GM18520 (cell line): ENCODE data around the gene GGTLC1.

Source experiments
- ATAC-seq: cut with Tn5 transposase; IDR thresholded peaks from one replicate; pipeline ENCODE4 v1.9.1; 2021; ENCODE audit not compliant: unreplicated experiment

The GGTLC1 gene

GRCh38 chr20:23966927-23967615 lies 21.5 kb downstream of the GGTLC1 start:
- no peak for ATAC-seq

GRCh38 chr20:23966298-23966697 lies 22.3 kb downstream of the GGTLC1 start:
- no peak for ATAC-seq

GRCh38 chr20:23963941-23964340 lies 24.6 kb downstream of the GGTLC1 start:
- no peak for ATAC-seq

GRCh38 chr20:23962272-23962671 lies 26.3 kb downstream of the GGTLC1 start:
- ATAC-seq = no peak

- no peak for ATAC-seq
These were observed 29.5 kb downstream of the GGTLC1 start for GRCh38 chr20:23959054-23959453.

GRCh38 chr20:23955896-23956295 lies 32.7 kb downstream of the GGTLC1 start:
- no peak for ATAC-seq

GRCh38 chr20:23954008-23954745 lies 34.4 kb downstream of the GGTLC1 start:
- ATAC-seq = no peak

- no peak for ATAC-seq
These were observed 42.4 kb downstream of the GGTLC1 start for GRCh38 chr20:23946206-23946605.

- no peak for ATAC-seq
These were observed 45.3 kb downstream of the GGTLC1 start for GRCh38 chr20:23943304-23943703.

GRCh38 chr20:23939641-23940040 lies 48.9 kb downstream of the GGTLC1 start:
- no peak for ATAC-seq

- no peak for ATAC-seq
These were observed 49.5 kb downstream of the GGTLC1 start for GRCh38 chr20:23939063-23939462.

GRCh38 chr20:23938118-23938438 lies 50.5 kb downstream of the GGTLC1 start:
- ATAC-seq = no peak

GRCh38 chr20:23937303-23938117 lies 51.1 kb downstream of the GGTLC1 start:
- ATAC-seq = peak; percentile 60
